GM21381 (cell line): ENCODE measurements around the gene SPEM3.
"Not testable (repeated sequence)": the region's sequence is repeated elsewhere in the genome, so short reads cannot be mapped to it uniquely, and the experiment has no call there.

Experiments used
- ATAC-seq: cut with Tn5 transposase; IDR thresholded peaks from one replicate; pipeline ENCODE4 v1.9.1; 2021; ENCODE audit warnings: mild to moderate bottlenecking, moderate library complexity; ENCODE audit not compliant: unreplicated experiment

Gene SPEM3

DNA sequence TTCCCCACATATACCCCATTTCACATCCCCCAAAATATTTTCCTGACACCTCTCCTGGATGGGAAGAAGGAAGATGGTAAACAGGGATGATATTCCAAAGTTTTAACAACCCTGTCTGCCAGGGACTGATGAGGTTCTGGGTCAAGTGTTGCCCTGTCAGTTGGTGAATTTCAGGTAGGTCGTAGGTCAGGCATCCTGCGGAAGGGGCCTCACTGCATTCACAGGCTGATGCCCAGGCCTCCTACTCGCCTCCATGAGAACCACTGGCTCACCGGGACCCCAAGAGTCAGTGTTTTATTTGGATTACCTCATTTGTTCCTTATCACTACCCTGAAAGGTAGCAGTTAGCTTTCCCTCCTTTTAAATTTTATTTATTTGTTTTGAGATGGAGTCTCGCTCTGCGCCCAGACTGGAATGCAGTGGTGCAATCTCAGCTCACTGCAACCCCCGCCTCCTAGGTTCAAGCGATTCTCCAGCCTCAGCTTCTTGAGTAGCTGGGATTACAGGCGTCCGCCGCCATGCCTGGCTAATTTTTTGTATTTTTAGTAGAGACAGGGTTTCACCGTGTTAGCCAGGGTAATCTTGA, 40.2 kb downstream of the SPEM3 start:
- no peak for ATAC-seq

DNA sequence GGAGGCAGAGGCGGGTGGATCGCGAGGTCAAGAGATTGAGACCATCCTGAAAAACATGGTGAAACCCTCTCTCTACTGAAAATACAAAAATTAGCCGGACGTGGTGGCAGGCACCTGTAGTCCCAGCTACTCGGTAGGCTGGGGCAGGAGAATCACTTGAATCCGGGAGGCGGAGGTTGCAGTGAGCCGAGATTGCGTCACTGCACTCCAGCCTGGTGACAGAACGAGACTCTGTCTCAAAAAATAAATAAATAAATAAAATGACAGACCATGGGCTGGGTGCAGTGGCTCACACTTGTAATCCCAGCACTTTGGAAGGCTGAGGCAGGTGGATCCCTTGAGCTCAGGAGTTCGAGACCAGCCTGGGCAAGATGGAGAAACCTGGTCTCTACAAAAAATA, 41.2 kb downstream of the SPEM3 start:
- not testable (repeated sequence) for ATAC-seq

DNA sequence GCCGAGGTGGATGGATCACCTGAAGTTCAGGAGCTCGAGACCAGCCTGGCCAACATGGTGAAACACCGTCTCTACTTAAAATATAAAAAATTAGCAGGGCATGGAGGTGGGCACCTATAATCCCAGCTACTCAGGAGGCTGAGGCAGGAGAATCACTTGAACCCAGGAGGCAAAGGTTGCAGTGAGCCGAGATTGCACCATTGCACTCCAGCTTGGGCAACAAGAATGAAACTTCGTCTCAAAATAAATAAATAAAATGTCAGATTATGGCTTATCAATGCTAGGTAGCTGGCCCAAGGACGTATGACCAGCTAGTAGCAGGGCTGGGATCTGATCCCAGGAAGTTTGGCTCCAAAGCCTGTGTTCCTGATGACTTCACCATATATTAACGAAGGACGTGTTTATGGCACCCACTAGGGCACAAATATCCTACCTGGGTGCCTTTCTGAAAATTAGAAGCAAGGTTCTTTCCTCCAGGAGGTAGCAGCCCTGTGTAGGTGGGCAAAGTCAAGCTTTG, 41.9 kb downstream of the SPEM3 start:
- not testable (repeated sequence) for ATAC-seq

DNA sequence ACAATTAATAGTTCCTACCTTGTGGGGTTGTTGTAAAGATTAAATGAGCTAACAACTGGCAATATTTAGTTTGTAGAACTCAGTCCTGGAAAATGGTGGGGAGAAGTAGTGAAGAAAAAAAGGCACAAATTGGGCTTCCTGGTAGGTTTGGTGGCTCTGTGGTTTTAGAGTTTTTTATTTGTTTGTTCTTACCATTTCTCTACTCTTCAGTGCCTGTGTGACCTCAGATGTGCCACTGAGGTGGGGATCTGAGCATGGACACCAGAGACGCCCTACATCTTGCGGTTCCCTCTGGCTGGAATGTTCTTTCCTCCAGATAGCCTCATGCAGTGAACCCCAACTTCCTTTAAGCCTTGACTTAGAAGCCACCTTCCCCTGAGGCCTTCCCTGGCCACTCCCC, 43.1 kb downstream of the SPEM3 start:
- ATAC-seq, result no peak

DNA sequence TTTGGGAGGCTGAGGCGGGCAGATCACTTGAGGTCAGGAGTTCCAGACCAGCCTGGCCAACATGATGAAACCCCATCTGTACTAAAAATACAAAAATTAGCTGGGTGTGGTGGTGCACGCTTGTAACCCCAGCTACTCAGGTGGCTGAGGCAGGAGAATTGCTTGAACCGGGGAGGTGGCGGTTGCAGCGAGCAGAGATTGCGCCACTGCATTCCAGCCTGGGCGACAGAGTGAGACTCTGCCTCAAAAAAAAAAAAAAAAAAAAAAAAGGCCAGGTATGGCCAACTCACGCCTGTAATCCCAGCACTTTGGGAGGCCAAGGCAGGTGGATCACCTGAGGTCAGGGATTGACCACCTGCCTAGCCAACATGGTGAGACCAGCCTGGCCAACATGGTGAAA, 46.1 kb downstream of the SPEM3 start:
- ATAC-seq, result not testable (repeated sequence)

DNA sequence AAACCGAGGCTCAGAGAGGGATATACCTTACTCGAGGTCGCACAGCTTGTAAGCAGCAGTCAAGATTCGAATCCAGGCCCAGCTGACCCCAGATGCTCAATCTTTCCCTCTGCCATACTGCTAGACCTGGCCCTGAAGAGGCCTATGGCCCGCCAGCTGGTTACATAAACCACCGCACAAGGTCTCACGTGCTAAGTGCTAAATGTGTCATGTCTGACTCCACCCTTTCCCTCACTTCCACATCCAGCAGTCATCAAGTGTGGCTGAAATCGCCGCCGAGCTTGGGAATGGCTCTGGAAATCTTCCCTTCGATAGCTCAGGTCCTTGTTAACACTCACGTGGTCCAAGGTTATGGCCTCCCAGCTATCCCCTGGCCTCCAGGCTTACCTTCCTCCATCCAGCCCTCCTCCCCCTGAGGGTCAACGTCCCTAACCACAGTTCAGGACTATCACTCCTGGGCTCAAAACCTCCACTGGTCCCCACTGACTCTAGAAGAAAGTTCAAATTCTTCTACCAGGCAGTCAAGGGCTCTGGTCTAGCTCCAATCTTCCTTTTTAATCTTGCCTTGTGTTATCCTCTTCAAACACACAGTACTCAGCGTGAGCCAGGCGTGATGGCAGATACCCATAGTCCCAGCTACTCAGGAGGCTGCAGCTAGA, 47.2 kb downstream of the SPEM3 start:
- ATAC-seq, result no peak

DNA sequence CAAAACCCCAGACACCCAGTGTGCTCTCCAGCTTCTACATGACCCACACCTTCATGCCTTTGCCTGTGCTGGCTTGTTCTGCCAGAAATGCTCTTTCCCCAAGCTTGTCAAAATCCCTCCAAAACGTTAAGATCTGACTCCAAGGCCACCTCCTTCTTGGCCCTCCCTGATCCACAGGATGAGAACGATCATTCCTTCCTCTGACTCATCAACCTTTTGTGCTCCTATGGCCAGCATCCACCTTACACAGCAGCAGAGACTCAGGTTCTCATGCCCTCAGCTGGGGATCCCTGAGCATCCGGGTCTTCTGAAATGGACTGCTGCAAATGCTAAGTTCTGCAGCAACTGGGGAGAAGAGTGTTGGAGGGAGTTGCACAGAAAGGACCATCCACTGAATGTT, 47.8 kb downstream of the SPEM3 start:
- no peak for ATAC-seq

DNA sequence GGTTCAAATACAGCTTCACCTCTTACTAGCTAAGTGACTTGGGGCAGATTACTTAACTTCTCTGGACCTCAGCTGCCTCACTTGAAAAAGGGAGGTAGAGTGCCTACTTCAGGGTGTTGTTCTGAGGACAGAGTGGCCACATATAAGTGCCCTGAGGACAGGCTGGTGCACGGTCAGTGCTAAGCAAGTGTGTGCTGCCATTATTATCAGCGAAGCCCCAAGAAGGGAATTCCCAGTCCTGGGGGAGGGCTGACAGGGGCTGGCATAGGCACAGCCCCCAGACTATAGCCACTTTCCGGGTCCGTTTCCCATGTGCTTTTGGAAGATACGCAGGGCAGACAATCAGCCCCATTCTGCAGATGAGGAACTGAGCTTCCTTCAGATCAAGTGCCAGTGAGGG, 48.3 kb downstream of the SPEM3 start:
- ATAC-seq, result no peak

DNA sequence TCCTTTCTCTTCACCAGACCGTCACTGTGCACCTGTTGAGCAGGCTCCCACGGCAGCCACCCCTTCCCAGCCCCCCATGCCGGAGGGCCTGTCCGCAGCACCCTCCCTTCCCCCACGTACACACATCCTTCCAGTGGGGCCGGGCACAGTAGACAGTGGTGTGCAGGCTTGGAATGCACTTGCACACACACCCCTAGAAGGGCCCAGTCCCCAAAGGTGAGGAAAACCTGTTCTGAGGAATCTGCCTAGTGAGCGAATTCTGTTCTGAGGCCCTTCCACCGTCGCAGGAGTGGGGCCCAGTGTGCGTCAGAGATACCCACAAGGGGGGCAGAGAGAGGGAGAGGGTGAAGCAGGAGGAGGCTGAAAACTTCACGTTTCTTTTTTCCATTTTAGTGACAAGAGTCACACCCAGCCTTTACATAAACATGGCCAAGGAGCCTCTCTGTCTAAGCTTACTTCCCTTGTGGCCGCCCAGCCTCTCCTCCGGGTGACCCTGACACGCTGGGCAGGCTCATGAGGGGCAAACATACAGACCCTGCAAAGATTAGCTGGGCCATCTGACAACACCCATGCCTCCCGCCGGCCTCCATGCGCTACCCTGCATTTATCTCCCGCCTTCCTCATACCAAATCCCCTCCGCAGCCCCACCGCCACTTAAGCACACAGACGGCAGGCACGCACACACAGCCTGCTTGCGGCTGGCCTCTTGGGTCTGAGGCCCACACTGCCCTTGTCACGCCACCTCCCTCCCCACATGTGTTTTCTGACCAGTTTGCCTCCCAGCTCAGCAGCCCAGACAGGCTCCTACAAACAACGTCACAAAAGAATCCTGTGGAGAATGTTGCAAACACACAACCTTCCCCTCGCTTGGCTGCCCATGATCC, 49.0 kb downstream of the SPEM3 start:
- no peak for ATAC-seq

DNA sequence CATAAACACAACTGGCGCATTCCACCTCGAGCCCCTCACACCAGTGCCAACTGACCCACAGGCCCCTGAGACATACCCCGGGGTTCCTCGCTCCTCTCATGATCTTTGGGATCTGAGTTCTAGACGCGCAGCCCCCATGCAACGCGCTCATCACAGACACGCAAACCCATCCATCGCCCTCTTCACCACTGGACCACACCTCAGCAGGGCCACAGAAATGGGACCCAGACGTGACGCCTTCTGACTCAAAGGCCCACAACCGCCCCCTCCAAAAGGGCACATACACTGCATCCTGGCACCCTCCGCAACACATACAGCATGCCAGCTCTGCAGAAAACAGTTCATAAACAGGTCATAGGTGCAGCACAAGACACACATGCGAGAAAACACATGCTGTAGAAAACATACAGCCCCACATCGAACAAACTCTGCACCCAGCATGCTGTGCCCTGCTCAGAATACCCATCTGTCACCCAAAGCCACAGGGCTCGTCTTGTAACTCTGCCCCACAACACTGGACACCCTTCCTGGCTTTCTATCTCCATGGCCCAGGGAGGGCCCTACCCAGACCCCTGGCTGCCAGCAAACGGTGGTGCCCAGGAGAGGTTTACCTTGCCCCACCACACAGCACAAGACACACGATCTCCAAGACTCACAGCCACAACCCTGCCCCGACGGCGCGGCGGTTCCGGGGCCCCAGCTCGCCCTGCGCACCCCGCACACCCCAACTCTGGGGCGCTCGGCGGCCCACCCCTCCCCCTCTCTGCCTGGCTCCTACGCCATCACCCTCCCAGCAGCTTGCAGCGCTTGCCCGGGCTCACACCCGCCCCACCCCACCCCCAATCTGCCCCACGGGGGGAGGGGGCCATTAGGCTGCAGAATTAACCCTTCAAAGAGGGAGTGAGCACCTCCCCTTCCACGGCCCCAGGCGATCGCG, 49.9 kb downstream of the SPEM3 start:
- ATAC-seq, result no peak

DNA sequence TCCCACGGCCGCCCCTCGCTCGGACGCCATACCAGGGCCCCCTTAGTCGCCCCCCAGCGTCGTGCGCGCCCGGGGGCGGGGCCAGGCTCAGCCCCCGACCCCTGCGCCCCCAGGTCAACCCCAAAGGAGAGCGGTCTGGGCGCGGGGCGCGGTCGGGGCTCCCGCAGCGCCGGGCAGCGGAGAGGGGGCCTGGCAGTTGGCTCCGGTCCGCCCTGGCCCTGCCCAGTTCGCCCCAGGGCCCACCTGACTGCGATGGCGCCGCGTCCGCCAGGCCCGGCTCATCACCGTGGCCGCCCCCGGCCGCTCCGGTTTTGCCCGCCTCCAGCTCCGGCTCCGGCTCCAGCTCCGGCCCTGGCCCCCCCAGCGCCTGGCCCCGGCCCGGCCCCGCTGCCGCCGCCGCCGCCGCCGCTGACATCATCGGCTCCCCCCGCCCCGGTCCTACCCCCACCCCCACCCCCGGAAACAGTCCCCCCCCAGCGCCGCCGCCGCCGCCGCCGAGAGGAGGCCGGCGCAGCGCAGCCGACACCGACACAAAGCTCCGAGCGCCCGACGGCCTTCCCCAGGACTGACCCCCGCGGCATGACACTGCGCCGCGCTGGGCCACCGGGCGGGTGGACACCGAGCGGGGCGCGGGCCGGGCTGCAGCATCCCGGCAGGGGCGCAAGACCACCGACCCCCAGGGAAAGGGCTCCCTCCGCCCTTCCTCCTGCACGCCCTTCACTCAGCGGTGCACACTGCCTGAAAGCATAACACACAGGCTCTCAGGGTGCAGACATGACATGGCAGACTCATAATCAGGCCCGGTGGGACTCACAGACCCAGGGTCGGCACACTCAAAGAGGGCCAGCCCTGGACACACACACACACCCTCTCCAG, 50.8 kb downstream of the SPEM3 start, which contains the start of gene ZBTB4:
Gene ZBTB4 (minus strand): TSS at position 419 of the 876 bp plus-strand sequence. CDS start 12,830 bp downstream, outside the sequence.
- no peak for ATAC-seq

DNA sequence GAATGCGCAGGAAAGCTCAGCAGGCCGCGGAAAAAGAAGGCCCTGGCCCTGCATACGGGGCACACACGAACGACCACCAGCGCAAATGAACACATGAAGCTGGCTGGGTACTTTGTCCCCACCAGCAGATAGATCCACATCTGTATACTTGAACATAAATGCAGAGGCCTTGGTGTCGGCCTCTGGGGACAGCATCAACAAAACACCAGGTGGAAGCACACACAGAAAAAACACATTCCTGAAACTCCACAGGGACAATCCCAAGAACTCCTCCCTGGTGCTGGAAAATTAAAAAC, 51.4 kb downstream of the SPEM3 start:
- ATAC-seq, result no peak

DNA sequence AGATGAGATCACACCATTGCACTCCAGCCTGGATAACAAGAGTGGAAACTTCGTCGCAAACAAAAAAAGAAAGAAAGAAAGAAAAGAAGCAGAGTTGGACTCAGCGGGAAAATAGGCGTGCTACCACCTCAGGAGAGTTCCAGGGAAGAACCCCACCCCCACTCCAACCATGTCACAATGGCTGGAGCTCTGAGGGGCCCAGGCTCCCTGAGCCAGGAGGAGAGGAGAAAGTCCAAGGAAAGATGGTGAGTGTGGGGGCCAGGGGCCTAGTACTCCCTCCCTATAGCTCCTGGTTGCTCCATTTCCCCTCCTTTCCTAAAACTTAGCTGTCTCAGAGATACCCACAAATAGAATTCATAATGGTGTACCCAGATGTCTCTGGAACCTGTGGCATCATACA, 52.6 kb downstream of the SPEM3 start, which contains the start of gene SLC35G6:
Gene SLC35G6 (plus strand): TSS at position 172 of the 400 bp plus-strand sequence. CDS start 71 bp downstream, at position 243.
- ATAC-seq, result not testable (repeated sequence)

DNA sequence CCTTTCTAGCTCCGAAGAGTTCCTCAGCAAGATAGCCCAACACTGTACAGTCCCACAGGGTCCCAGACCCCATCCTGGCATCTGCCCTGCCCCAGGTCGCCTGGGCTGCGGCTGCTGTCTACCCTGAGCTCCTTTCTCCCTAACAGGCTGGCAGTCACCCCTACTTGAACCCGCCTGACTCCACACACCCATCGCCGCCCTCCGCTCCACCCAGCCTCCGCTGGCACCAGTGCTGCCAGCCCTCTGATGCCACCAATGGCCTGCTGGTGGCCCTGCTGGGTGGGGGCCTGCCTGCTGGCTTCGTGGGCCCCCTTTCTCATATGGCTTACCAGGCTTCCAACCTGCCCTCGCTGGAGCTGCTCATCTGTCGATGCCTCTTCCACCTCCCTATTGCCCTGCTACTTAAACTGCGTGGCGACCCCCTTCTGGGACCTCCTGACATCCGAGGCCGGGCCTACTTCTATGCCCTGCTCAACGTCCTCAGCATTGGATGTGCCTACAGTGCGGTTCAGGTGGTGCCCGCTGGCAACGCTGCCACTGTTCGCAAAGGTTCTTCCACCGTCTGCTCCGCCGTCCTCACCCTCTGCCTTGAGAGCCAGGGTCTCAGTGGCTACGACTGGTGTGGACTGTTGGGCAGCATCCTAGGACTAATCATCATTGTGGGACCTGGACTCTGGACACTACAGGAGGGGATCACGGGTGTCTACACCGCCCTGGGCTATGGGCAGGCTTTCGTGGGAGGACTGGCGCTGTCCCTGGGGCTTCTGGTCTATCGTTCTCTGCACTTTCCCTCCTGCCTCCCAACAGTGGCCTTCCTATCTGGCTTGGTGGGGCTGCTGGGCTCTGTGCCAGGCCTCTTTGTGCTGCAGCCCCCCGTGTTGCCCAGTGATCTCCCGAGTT, 53.4 kb downstream of the SPEM3 start:
- ATAC-seq, result not testable (repeated sequence)
